Fibroblast of skin of right biceps (primary cell): ENCODE data around the gene APOL2.
"Not testable (repeated sequence)": the region's sequence is repeated elsewhere in the genome, so short reads cannot be mapped to it uniquely, and the experiment has no call there.

Source experiments
- DNase-seq: peaks from one replicate; pipeline ENCODE4 v3.0.0-alpha.2; 2013

APOL2 gene

DNA sequence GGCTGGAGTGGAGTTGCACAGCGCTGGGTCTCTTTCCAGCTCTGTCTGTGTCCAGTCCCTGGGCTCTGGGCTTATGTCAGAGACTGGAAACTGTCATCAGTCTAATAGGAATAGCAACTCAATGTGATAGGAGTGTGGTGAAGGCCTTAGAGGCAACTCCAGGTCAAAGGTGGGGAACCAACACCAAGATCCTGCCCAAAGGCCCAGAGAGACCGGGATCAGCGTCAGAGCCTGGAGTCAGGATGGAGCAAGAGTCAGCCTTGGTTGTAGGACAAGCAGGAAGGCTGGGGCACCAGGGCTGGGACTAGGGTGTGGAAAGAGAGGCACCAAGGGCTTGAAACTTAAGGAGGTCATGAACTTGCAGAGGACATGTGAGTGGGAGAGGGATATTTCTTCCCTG is 23.0 kb upstream of the APOL2 start:
- DNase-seq: not testable (repeated sequence)

DNA sequence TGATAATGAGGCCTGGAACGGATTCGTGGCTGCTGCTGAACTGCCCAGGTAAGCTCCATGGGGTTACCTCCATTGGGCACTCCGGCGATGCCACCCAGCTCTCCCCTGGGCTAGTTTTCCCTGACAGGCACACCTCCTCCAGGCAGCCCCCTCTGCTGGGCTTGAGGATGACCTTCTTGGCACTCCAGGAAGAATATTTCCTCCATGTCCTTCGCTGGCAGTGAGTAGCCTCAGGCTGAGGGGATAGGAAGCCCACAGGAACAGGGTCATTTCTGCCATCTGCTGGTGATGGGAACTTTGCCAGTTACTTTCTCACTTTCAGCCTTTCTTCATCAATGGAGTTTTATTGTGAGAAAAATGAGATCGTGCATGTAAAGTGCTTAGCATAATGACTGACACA is 22.3 kb upstream of the APOL2 start:
- not testable (repeated sequence) for DNase-seq

DNA sequence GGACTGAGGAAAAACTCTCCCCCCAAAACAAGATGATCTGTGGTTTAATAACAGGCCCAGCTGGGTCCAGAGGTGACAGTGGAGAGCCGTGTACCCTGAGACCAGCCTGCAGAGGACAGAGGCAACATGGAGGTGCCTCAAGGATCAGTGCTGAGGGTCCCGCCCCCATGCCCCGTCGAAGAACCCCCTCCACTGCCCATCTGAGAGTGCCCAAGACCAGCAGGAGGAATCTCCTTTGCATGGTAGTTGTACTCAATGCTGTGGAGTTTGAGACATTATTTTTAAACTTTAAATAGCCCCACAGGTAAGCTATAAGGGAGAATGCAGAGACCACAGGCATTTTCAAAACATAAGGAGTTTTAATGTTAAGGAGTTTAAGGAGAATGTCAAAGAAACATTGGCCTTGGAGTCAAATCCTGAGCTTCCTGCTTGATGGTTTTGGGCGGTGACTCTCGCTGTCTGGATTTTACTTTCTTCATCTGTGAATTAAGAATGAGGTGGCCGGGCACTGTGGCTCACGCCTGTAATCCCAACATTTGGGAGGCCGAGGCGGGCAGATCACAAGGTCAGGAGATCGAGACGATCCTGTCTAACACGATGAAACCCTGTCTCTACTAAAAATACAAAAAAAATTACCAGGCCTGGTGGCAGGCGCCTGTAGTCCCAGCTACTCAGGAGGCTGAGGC is 20.4 kb upstream of the APOL2 start:
- no peak for DNase-seq

GRCh38 chr22:36258701-36259614 is 19.6 kb upstream of the APOL2 start:
- peak; percentile 55 for DNase-seq

DNA sequence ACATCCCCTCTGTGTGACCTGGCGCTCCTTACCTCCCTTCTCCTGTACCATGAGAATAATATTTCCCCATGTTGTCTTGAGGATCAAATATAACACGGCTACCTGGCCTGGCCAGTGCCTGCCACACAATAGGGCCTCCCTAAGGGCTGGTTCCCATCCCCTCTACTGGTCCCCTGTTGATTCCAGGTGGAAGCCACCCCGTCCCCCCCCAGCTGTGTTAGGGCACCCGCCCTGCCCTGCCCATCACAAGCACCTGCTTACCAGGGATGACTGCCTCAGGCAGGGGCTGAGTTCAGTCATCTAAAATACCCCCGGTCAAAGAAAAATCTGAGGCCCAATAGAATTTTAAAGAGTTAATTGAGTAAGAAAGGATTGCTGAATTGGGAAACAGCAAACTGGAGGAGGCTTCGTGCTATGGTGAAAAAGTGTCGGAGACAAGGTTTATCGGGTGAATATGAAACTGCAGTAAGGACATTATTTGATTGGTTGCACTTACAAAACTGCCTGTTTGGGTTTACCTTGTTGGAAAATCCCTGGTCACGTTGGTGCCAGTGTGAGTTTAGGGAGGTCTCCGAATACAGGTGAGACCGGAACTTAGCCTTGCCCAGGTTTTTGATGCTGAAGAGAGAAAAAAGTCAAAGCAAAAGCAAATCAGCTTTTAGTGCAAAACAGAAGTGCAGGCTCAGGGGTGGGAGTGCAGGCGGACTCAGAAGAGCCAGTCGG is 18.8 kb upstream of the APOL2 start:
- no peak for DNase-seq

DNA sequence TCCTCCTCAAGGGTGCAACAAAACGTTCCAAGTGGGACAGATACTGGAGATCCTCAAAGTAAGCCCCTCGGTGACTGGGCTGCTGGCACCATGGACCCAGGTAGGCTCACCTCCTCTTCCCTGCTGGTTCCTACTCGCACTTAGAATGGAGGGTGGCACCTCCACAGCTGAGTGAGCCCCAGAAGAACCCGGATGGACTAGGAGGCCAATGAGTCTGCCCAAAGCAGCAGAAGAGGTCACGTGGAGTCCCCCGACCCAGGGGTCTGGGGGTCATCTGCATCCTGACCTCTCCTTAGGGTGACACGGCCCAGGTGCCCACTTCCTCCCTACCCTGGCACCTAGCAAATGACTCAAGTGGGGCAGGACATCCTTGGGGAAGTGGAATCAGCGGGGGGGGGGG is 18.0 kb upstream of the APOL2 start:
- no peak for DNase-seq

- DNase-seq: no peak
These were observed 17.2 kb upstream of the APOL2 start for GRCh38 chr22:36256478-36256877.

- DNase-seq: not testable (repeated sequence)
These were observed 16.2 kb upstream of the APOL2 start for GRCh38 chr22:36255572-36255971.

GRCh38 chr22:36253523-36254490 is 14.5 kb upstream of the APOL2 start:
- no peak for DNase-seq

DNA sequence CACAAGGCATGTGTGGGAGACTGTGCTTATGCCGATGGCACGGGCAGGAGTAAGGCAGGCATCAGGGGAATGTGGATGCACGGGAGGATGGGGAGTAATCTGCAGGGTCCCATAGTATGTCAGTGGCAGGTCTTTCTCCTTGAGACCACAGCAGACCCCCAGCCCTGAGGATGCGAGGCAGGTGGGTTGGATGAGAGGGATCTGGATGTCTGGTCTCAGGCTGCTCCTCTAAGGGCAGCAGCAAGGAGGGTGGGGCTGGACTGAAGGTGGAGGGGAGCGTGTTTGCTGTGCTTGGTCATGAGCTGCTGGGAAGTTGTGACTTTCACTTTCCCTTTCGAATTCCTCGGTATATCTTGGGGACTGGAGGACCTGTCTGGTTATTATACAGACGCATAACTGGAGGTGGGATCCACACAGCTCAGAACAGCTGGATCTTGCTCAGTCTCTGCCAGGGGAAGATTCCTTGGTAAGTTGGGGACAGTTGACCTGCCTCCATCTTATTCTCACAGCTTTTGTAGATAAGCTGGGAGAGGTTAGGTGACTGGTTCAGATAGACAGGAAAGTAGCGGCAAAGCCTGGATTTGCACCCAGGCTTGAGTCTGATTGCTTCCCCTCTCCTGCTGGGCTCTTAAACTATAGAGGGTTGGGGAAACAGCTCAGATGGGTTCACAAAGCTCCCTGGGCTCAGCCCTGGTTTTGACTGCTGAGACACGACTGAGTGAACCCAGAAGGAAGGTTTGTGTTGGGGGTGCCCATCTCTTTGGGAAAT is 13.6 kb upstream of the APOL2 start, which contains the start of gene APOL1:
TSS of gene APOL1 (plus strand) at position 380 of the 769 bp plus-strand sequence. CDS start 1,823 bp downstream, outside the sequence.
- no peak for DNase-seq

GRCh38 chr22:36251979-36252608 is 12.8 kb upstream of the APOL2 start:
- not testable (repeated sequence) for DNase-seq

DNA sequence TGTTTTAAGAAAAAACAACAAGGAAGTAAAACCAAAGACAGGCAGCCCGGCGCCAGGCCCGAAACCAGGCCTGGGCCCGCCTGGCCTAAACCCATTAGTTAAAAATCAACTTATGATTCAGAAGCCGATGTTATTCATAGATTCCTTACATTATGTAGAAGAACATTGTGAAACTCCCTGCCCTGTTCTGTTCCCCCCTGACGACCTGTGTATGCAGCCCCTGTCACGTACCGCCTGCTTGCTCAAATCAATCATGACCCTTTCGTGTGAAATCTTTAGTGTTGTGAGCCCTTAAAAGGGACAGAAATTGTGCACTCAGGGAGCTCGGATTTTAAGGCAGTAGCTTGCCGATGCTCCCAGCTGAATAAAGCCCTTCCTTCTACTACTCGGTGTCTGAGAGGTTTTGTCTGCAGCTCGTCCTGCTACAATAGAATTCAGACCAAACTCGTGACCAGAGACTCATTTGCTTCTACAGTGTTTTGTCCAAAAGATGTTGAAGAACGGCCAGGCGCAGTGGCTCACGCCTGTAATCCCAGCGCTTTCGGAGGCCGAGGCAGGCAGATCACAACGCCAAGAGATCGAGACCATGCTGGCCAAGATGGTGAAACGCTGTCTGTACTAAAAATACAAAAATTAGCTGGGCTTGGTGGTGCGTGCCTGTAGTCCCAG is 11.1 kb upstream of the APOL2 start:
- not testable (repeated sequence) for DNase-seq

- no peak for DNase-seq
These were observed 9.8 kb upstream of the APOL2 start for GRCh38 chr22:36249160-36249559.

DNA sequence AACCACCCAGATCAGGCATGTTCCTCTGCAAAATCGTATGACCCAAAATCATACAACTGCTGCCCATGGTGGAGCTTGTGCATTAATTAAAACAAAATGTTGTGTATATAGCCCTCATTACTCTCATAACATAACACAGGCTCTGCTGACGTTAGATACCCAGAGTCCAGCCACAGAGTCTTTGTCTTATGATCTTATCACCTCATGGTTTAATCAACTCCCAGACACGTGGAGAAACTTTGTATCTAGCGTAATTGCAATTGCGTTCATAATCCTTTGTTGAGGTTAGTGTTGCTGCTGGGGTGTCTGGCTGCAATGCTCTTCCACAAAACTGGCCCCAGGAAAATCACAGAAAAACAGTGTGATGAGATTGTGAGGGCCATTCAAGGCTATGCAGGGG is 8.6 kb upstream of the APOL2 start:
- no peak for DNase-seq

DNA sequence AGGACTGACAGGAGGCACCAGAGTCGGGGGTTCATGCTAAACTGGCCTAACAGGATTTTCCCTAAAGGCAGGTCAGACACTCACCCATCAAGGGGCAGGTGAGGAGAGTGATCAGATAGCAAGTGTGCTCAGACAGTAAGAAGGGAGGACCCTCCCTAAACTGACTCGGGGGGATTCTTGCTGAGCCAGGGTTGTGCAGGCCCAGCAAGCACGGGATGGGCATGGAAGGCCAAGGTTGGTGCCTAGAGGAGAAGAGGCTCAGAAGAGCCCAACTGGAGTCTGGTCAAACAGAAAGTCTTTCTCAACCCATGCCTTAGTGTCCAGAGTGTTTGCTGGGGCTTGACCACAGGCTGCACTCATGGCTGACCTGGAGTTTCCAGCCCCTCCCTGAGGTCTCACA is 7.4 kb upstream of the APOL2 start:
- no peak for DNase-seq

DNA sequence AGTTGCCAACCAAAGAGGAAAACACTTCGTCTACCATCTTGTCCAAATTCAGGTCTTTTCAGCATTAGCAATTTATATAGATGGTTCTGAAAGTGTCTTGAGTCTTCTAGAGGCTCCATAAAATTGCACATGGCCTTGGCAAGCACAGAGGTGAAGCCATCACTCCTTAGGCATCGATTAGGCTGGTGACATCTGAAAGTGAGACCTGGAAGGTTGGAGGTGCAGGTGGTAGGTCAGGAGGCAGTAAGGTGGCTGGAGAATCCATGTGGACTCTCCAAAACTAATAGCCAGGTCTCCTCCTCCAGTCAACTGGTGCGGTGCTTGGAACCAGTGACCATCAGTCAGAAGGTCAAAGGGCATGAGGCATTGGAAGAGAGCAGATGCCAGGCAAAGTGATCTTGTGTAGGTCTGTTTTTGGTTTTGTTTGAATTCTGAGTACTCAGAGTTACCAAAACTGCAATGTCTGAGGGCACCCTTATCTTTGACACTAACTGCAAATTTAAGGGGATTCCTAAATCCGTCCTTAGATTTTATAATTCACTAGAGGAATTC is 6.6 kb upstream of the APOL2 start:
- no peak for DNase-seq

DNA sequence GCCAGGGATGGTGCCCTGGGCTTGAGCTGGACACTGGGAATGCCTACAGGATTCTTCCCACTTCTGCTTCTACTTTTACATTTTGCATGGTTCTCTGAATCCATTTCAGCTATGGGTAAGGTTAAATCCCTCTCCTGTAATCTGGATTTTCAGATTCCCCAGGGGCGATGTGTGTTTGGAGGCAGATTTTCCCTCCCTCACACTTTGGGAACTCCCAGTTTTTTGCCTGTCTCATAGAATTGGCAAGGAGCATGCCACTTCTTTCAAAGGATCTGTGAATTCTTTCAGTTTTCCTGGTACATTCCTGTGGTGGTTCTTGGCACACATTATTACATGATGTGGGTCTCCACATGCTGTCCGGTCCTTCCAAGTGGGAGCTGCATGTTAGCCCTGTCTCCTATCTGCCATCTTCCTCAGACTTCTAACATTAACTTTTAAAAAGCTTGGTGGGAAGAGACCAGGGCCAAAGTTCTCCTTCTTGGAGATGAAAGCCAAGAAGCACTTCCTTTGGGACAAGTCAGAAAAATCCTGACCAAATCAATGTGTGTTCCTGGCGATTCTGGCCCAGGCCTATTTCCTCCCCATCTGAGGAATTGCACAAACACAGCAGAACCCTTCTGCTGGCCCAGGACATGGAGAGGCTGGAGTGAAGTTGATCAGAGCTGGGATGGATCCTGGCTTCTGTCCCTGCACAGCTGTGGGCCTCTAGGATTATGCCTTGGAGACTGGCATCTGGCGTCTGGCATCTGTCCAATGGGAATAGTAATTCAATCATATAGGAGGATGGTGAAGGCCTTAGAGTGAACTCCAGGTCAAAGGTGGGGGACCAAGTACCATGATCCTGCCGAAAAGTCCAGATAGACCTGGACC is 5.4 kb upstream of the APOL2 start:
- DNase-seq: peak; percentile 73

- DNase-seq: no peak
These were observed 4.7 kb upstream of the APOL2 start for GRCh38 chr22:36243986-36244385.

GRCh38 chr22:36239150-36239400 is 252 bp downstream of the APOL2 start:
- DNase-seq: no peak
